PC-9 (cell line): ENCODE results near the gene SLC35F4. TPM values are rescaled to one million over a fixed set of nuclear protein-coding genes. Genes with fewer than 3 reads are reported as not detected.

Experiments
- BruUV-seq: library from RNA; stranded (reverse); fragments of 400-500 nt; replicated peaks from 2 replicates; lab custom pipeline; 2021; lab: Mats Ljungman, UMichigan
- CTCF ChIA-PET: fragments of 300-600 bp; sonication (Branson Sonifier 250); formaldehyde crosslinking; loops from one replicate; lab custom pipeline; 2022; ENCODE audit warnings: antibody characterized with exemption; lab: Charles Lee
- POLR2A ChIA-PET: fragments of 300-600 bp; sonication (Branson Sonifier 250); formaldehyde crosslinking; loops from one replicate; lab custom pipeline; 2022; ENCODE audit warnings: antibody characterized with exemption; ENCODE audit not compliant: unreplicated experiment; lab: Charles Lee
- DNase-seq, 2 experiments: peaks; one replicate each; pipeline versions ENCODE4 v3.0.0 to v3.0.0-alpha.2; 2015 to 2022; ENCODE audit warnings: mixed read lengths in 1 of 2
- H2AFZ ChIP-seq: fragments of 200-600 bp; sonication (generic); 2 replicates; pipeline ENCODE4 v1.8.1; 2017; ENCODE audit warnings: antibody characterized with exemption
- H3F3A ChIP-seq: fragments of 200-600 bp; sonication (generic); 2 replicates; pipeline ENCODE4 v1.8.1; 2017; ENCODE audit warnings: antibody characterized with exemption, mild to moderate bottlenecking, low read depth; ENCODE audit not compliant: insufficient read depth
- H3K27ac ChIP-seq: fragments of 200-600 bp; sonication (generic); 2 replicates; pipeline ENCODE4 v1.6.1; 2016; ENCODE audit warnings: mixed run types
- H3K27me3 ChIP-seq: fragments of 200-600 bp; sonication (generic); 2 replicates; pipeline ENCODE4 v1.6.1; 2016; ENCODE audit warnings: low read depth, mixed run types; ENCODE audit not compliant: insufficient read depth
- H3K36me3 ChIP-seq: fragments of 200-600 bp; sonication (generic); 2 replicates; pipeline ENCODE4 v1.6.1; 2016; ENCODE audit warnings: low read depth, mixed run types
- H3K4me1 ChIP-seq: fragments of 200-600 bp; sonication (generic); replicated peaks from 2 replicates; pipeline ENCODE4 v1.6.1; 2016; ENCODE audit warnings: mixed run types; ENCODE audit not compliant: insufficient read depth
- H3K4me2 ChIP-seq: fragments of 200-600 bp; sonication (generic); 2 replicates; pipeline ENCODE4 v1.6.1; 2017; ENCODE audit warnings: mixed run types
- H3K4me3 ChIP-seq: fragments of 200-600 bp; sonication (generic); 2 replicates; pipeline ENCODE4 v1.6.1; 2016; ENCODE audit warnings: mixed run types
- H3K79me2 ChIP-seq: fragments of 200-600 bp; sonication (generic); 2 replicates; pipeline ENCODE4 v1.6.1; 2017; ENCODE audit warnings: low read depth, mixed run types
- H3K9me2 ChIP-seq: fragments of 200-600 bp; sonication (generic); 2 replicates; pipeline ENCODE4 v1.8.1; 2017; ENCODE audit warnings: mild to moderate bottlenecking; ENCODE audit not compliant: insufficient read depth
- H3K9me3 ChIP-seq: fragments of 200-600 bp; sonication (generic); 2 replicates; pipeline ENCODE4 v1.8.1; 2016; ENCODE audit warnings: low read depth; ENCODE audit not compliant: insufficient read depth
- H4K20me1 ChIP-seq: fragments of 200-600 bp; sonication (generic); 2 replicates; pipeline ENCODE4 v1.8.1; 2017; ENCODE audit not compliant: insufficient read depth
- EZH2 ChIP-seq: fragments of 200-600 bp; sonication (generic); IDR thresholded peaks from 2 replicates; pipeline ENCODE4 v1.8.0; 2017; ENCODE audit warnings: antibody characterized with exemption, low read depth
- intact Hi-C: fragments of 100-400 bp; cut with micrococcal nuclease; formaldehyde crosslinking; loops from one replicate; pipeline ENCODE4 v1.10.0; 2022; ENCODE audit not compliant: unreplicated experiment
- total RNA-seq: library from RNA; stranded (reverse); gene quantifications from 2 replicates; pipeline ENCODE4 v1.2.3, GENCODE V29; 2021
- TF ChIP-seq, protein P1 (sequence below): fragments of 200-600 bp; sonication (generic); conservative IDR thresholded peaks from 2 replicates; pipeline ENCODE4 v1.6.1; 2017; ENCODE audit warnings: mixed run types, antibody characterized with exemption, mild to moderate bottlenecking, moderate library complexity

The SLC35F4 gene
- total RNA-seq, 1 experiment from 2014 or later, result not detected

DNA sequence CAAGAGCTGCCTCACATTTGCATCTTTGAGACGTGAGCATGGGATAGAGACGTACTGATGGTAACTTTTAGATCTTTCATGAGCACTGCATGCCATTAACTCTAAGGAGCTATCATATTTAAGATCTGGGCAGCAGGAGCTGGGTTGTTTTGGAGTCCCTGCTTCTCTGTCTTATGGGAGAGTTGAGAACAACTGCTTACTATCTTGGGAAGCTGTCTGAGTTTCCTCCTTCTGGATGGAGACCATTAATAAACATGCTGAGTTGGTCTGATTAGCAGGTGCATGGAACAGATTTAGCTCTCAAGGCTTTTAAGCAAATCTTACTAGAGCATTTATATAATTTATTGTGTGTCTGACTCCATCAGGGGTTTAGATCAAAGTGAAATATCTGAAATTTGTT, 252.9 kb downstream of the SLC35F4 start:
- intact Hi-C loops, result no loop called here
- Histone ChIP-seq H3K4me3 (no peak overlapping the region), H3K79me2 (no peaks in the 10 kb centered on the region), H3K4me2 (no peak overlapping the region), H3K27me3 (0 out of 2 replicates have a peak, but pooled peaks cover 6% of the 10 kb centered on the region), H3K27ac (no peak overlapping the region), H4K20me1 (no peaks in the 10 kb centered on the region), H3K9me2 (no peaks in the 10 kb centered on the region), H2AFZ (no peak overlapping the region), H3K9me3 (no peaks in the 10 kb centered on the region), H3K36me3 (no peaks in the 10 kb centered on the region), H3K4me1 (no peaks in the 10 kb centered on the region), H3F3A (no peaks in the 10 kb centered on the region)
- ChIA-PET POLR2A (no interaction called here), CTCF (no interaction called here)
- DNase-seq, result no peak
- TF ChIP-seq EZH2, result no peak
- TF ChIP-seq, protein P1, sequence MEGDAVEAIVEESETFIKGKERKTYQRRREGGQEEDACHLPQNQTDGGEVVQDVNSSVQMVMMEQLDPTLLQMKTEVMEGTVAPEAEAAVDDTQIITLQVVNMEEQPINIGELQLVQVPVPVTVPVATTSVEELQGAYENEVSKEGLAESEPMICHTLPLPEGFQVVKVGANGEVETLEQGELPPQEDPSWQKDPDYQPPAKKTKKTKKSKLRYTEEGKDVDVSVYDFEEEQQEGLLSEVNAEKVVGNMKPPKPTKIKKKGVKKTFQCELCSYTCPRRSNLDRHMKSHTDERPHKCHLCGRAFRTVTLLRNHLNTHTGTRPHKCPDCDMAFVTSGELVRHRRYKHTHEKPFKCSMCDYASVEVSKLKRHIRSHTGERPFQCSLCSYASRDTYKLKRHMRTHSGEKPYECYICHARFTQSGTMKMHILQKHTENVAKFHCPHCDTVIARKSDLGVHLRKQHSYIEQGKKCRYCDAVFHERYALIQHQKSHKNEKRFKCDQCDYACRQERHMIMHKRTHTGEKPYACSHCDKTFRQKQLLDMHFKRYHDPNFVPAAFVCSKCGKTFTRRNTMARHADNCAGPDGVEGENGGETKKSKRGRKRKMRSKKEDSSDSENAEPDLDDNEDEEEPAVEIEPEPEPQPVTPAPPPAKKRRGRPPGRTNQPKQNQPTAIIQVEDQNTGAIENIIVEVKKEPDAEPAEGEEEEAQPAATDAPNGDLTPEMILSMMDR, result no peak
- BruUV-seq, result no TSS peak

DNA sequence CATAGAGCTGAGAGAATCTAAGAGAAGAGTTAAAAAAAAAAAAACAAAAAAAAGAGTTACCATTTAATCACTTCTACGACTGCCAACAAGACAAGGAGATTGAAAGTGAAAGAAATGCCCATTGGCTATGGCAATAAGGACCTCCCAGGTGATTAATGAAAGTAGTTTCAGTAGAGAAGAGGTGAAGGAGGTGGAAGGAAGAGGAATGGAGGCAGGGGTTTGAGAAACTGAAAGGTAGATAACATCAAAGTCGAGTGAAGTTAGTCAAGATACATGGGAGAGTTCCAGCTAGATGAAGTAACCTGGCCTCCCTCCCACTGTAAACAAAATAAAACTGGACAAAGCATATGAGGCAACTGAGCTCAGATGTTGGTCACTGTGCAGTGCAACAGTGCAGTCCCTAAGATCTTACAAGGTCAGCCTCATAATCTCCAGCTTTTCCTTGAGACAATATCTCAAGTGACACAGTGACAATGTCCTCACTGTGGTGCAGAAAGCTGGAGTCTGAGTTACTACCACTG, 254.3 kb downstream of the SLC35F4 start:
- no TSS peak for BruUV-seq
- POLR2A ChIA-PET, result no interaction called here

DNA sequence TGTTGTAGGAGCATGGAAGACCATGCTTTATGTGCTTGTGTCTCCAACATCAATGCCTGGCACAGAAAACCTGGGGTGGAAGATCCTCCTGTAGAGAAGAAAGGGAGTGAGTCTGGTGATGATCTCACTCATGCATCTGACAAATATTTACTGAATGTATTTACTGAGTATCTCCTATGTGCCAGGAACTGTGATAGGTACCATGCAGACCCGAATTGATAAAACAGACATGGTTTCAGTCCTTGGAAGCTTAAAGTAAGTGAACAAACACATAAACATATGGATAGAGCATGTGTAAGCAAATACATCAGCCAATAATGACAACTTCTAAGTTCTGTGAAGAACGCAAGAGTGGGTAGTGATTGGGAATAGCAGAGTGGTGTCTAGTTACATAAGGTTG, 255.3 kb downstream of the SLC35F4 start:
- H3K4me2 ChIP-seq, result no peak overlapping the region
- H2AFZ ChIP-seq, result no peak overlapping the region
- H3K27ac ChIP-seq, result no peak overlapping the region
- H3K4me3 ChIP-seq, result no peak overlapping the region
- no peaks in the 10 kb centered on the region for H3K9me3 ChIP-seq
- ChIA-PET CTCF (no interaction called here), POLR2A (no interaction called here)
- TF ChIP-seq EZH2, result no peak
- TF ChIP-seq, protein P1, result no peak
- intact Hi-C loops, result no loop called here
- H4K20me1 ChIP-seq, result no peaks in the 10 kb centered on the region
- H3K9me2 ChIP-seq, result no peaks in the 10 kb centered on the region
- no peaks in the 10 kb centered on the region for H3F3A ChIP-seq
- H3K36me3 ChIP-seq, result no peaks in the 10 kb centered on the region
- no peaks in the 10 kb centered on the region for H3K79me2 ChIP-seq
- DNase-seq, result no peak
- no TSS peak for BruUV-seq
- no peaks in the 10 kb centered on the region for H3K4me1 ChIP-seq
- H3K27me3 ChIP-seq, result no peaks in the 10 kb centered on the region; the same call in 1 of the 2 replicates

More for the DNA sequence above, 254.3 kb downstream of the SLC35F4 start:
- CTCF ChIA-PET, result no interaction called here
- Histone ChIP-seq H3K79me2 (no peaks in the 10 kb centered on the region), H3K9me3 (no peaks in the 10 kb centered on the region), H3F3A (no peaks in the 10 kb centered on the region), H3K27ac (no peak overlapping the region), H2AFZ (no peak overlapping the region), H4K20me1 (no peaks in the 10 kb centered on the region), H3K9me2 (no peaks in the 10 kb centered on the region), H3K36me3 (no peaks in the 10 kb centered on the region), H3K4me3 (no peak overlapping the region), H3K4me1 (no peaks in the 10 kb centered on the region), H3K4me2 (no peak overlapping the region), H3K27me3 (no peaks in the 10 kb centered on the region; the same call in 1 of the 2 replicates)
- TF ChIP-seq, protein P1, result no peak
- no peak for TF ChIP-seq EZH2
- DNase-seq, result no peak
- intact Hi-C loops, result no loop called here
